Fibroblast of lung (primary cell): Measurements from ENCODE around the gene RABGAP1L.

Experiments used
- CTCF ChIP-seq, 2 donors: IDR thresholded peaks in 1 of 2; conservative IDR thresholded peaks in 1 of 2; 1 replicate in 1 of 2; 2 replicates in 1 of 2; pipeline ENCODE4 v1.5.1; 2011 to 2012; ENCODE audit warnings: low read length in 2 of 2, control low read depth in 1 of 2, inconsistent platforms in 1 of 2, low read depth in 1 of 2, mild to moderate bottlenecking in 1 of 2
- EZH2 ChIP-seq: IDR thresholded peaks from 2 replicates; pipeline ENCODE4 v1.5.1; 2012; ENCODE audit warnings: low read length, control low read depth, mild to moderate bottlenecking; ENCODE audit errors: missing control alignments

GRCh38 chr1:174789399-174789798, 630.1 kb downstream of the RABGAP1L start:
- TF ChIP-seq CTCF (conservative IDR thresholded peaks at IDR 0.05 in 1 of 2, IDR thresholded peaks at IDR 0.05 in 1 of 2; ENCODE audit: low read depth in 1 of 2, low read length in 2 of 2) (no peak), EZH2 (no peak)
